Breast epithelium (tissue), 4 donors: ENCODE results near the gene DAND5. TPM values are rescaled to one million over a fixed set of nuclear protein-coding genes. Genes with fewer than 3 reads are reported as not detected.

Experiments
- DNase-seq, 2 donors: peaks; one replicate each; pipeline ENCODE4 v3.0.0-alpha.2; 2019; ENCODE audit warnings: low spot score in 2 of 2
- H3K27ac ChIP-seq, 2 donors: fragments of 200-600 bp; sonication (generic) in 1 of 2; one replicate each; pipeline ENCODE4 v1.5.1; 2016 to 2019; ENCODE audit warnings: mild to moderate bottlenecking in 1 of 2
- H3K27me3 ChIP-seq, 2 donors: fragments of 200-600 bp; sonication (generic) in 1 of 2; one replicate each; pipeline versions ENCODE4 v1.5.1 to v1.6.0; 2017 to 2019; ENCODE audit warnings: control low read depth in 1 of 2, mild to moderate bottlenecking in 1 of 2
- H3K36me3 ChIP-seq: fragments of 200-600 bp; one replicate; pipeline ENCODE4 v1.5.1; 2019
- H3K4me1 ChIP-seq, 2 donors: fragments of 200-600 bp; sonication (generic); one replicate each; pipeline ENCODE4 v1.5.1; 2016 to 2019; ENCODE audit warnings: control low read depth in 1 of 2
- H3K4me3 ChIP-seq, 3 donors: fragments of 200-600 bp; sonication (generic); 1 replicate in 2 of 3; 2 replicates in 1 of 3; pipeline ENCODE4 v1.5.1; 2016 to 2019; ENCODE audit warnings: mild to moderate bottlenecking in 3 of 3, moderate library complexity in 2 of 3
- H3K9me3 ChIP-seq, 2 donors: fragments of 200-600 bp; sonication (generic) in 1 of 2; one replicate each; pipeline ENCODE4 v1.5.1; 2016 to 2019; ENCODE audit warnings: control low read depth in 1 of 2
- CTCF ChIP-seq, 3 donors: fragments of 450-650 bp; IDR thresholded peaks; one replicate each; pipeline ENCODE4 v1.5.1; 2016 to 2017; ENCODE audit warnings: antibody characterized with exemption in 3 of 3, mild to moderate bottlenecking in 3 of 3, moderate library complexity in 3 of 3
- POLR2A ChIP-seq: fragments of 450-650 bp; IDR thresholded peaks from one replicate; pipeline ENCODE4 v1.6.1; 2016; ENCODE audit warnings: antibody characterized with exemption, mild to moderate bottlenecking, moderate library complexity
- POLR2AphosphoS5 ChIP-seq, 3 donors: sonication (generic); formaldehyde crosslinking; IDR thresholded peaks; one replicate each; pipeline ENCODE4 v1.6.1; 2017; ENCODE audit warnings: antibody characterized with exemption in 3 of 3
- intact Hi-C: fragments of 100-400 bp; cut with DNase I; formaldehyde crosslinking; loops from one replicate; pipeline ENCODE4 v1.15.1; 2023; ENCODE audit warnings: low total_unique reads
- total RNA-seq, 3 donors: library from RNA; depleted of rRNA; stranded (reverse); fragments of >200 nt; gene quantifications; one replicate each; pipeline ENCODE4 v1.1.0, GENCODE V29; 2016

DAND5 gene
- total RNA-seq, 3 donors from 2014 or later, result not detected

GRCh38 chr19:12946092-12946721 is 23.2 kb upstream of the DAND5 start:
- Histone ChIP-seq H3K27ac (peak overlapping the region; percentile 98 to 99), H3K9me3 (no peaks in the 10 kb centered on the region), H3K4me3 (peak overlapping the region; percentile 91 to 97 (median 95)), H3K4me1 (peaks cover 0 to 8% of the 10 kb centered on the region in 2 donors), H3K36me3 (peaks cover 21% of the 10 kb centered on the region), H3K27me3 (no peaks in the 10 kb centered on the region)
- intact Hi-C loops, result no loop called here
- DNase-seq, result peak; percentile 70 to 75
- TF ChIP-seq POLR2A, result no peak
- TF ChIP-seq CTCF (IDR thresholded peaks at IDR 0.05), result no peak
- TF ChIP-seq POLR2AphosphoS5 (IDR thresholded peaks at IDR 0.05), result no peak

DNA sequence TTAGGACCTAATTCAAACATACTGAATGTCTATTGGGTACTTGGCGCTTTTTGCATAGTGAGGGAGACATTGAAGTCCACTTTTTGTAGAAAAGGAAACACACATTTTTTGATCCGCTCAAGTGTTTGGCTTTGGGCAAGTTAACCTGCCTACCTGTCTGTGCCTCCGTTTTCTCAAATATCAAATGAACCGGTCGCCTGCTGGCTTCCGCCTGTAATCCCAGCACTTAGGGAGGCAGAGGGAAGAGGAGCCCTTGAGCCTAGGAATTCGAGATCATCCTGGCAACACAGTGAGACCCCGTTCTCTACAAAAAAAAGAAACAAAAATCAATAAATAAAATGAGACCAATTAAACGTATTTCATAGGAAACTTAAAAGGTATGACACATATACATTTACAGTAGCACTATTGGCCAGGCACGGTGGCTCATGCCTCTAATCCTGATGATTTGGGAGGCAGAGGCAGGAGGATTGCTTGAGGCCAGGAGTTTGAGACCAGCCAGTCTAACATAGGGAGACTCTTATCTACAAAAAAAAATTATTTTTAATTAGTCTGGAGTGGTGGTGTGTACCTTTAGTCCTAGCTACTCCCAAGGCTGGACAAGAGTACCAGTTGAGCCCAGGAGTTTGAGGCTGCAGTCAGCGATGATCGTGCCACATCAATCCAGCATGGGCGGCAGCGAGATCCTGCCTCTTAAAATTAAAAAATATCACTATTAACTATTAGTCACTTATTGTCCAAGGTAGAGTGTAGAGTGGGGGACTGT is 22.5 kb upstream of the DAND5 start:
- Histone ChIP-seq H3K27me3 (no peaks in the 10 kb centered on the region), H3K27ac (peak overlapping the region; percentile 98 to 99), H3K36me3 (peaks cover 21% of the 10 kb centered on the region), H3K4me3 (peak overlapping the region; percentile 91 to 97 (median 95)), H3K4me1 (peaks cover 0 to 8% of the 10 kb centered on the region in 2 donors), H3K9me3 (no peaks in the 10 kb centered on the region)
- TF ChIP-seq CTCF (IDR thresholded peaks at IDR 0.05) (no peak), POLR2A (no peak), POLR2AphosphoS5 (IDR thresholded peaks at IDR 0.05) (no peak)
- no peak for DNase-seq
- intact Hi-C loops, result no loop called here

- no peak overlapping the region for H3K4me3 ChIP-seq
- no peaks in the 10 kb centered on the region for H3K9me3 ChIP-seq
- intact Hi-C loops, result no loop called here
- peaks cover 21% of the 10 kb centered on the region for H3K36me3 ChIP-seq
- peaks cover 0 to 8% of the 10 kb centered on the region in 2 donors for H3K4me1 ChIP-seq
- H3K27ac ChIP-seq, result no peak overlapping the region
- DNase-seq, result no peak
- H3K27me3 ChIP-seq, result no peaks in the 10 kb centered on the region
- TF ChIP-seq CTCF (IDR thresholded peaks at IDR 0.05), result no peak
- no peak for TF ChIP-seq POLR2AphosphoS5 (IDR thresholded peaks at IDR 0.05)
- TF ChIP-seq POLR2A, result no peak
These were observed 21.4 kb upstream of the DAND5 start for GRCh38 chr19:12947702-12948611.

DNA sequence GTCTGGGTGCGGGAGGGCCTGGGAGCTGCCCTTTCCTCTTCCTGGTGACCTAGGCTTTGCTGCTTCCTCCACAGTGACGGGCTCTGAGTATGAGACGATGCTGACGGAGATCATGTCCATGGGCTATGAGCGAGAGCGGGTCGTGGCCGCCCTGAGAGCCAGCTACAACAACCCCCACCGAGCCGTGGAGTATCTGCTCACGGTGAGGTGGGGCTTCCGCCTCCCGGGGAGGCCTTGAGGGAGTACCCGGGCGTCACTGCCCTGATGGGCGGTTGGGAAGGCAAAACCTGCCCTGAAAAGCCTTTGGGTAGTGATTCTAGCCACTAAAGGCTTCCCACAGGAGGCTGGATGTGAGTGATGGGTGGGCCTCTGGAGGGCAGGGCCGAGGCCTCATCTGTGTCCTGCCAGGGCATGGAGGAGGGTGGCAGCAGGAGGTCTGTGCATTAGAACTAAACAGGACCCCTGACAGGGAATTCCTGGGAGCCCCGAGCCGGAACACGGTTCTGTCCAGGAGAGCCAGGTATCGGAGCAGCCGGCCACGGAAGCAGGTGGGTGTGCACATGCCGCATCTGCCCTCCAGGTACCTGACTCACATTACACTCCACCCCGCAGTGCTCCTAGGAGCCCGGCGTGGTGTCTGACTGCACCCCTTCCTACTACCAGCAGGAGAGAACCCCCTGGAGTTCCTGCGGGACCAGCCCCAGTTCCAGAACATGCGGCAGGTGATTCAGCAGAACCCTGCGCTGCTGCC is 20.6 kb upstream of the DAND5 start:
- H3K9me3 ChIP-seq, result no peaks in the 10 kb centered on the region
- H3K27me3 ChIP-seq, result no peaks in the 10 kb centered on the region
- intact Hi-C loops, result no loop called here
- peaks cover 0 to 8% of the 10 kb centered on the region in 2 donors for H3K4me1 ChIP-seq
- DNase-seq, result no peak
- H3K27ac ChIP-seq, result no peak overlapping the region
- TF ChIP-seq CTCF (IDR thresholded peaks at IDR 0.05) (no peak), POLR2A (no peak), POLR2AphosphoS5 (IDR thresholded peaks at IDR 0.05) (no peak)
- H3K36me3 ChIP-seq, result peaks cover 17% of the 10 kb centered on the region
- H3K4me3 ChIP-seq, result no peak overlapping the region
